ENCODE measurements around the gene ARHGAP6. TPM values are rescaled to one million over a fixed set of nuclear protein-coding genes. Genes with fewer than 3 reads are reported as not detected.

ARHGAP6 gene
- total RNA-seq, 1 experiment from 2014 or later = 0.50 TPM

DNA sequence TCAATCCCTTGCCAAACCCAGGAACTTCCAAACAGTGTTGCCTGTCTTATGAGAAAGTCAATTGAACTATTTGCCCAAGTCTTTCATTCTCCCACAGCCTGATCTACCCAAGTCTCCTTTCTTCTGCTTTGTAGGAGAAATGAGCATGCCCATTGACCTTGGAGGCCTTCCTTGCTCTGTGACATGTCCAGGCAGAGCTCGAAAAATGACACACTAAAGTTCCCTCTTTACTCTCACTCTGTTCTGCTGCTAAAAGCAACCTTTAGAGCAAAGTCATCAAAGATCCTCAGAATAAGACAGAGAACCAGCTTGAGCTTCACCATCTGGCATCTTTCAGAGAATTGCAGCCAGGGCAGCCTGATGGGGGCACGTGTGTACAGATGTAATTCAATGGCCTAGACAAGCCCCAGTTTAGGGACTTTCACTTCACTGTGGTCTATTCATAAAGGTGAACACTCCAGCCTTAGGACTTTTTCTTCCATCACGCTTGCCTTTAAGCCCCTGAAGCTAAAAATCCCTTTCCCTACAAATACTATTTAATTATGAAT lies 236.1 kb downstream of the ARHGAP6 start:
- DNase-seq = no peak
- BruUV-seq (replicated peaks) = no TSS peak
- Histone ChIP-seq H3K36me3 (ENCODE audit: control insufficient read depth, insufficient read depth, low read length) (no peaks in the 10 kb centered on the region), H3K4me1 (no peaks in the 10 kb centered on the region), H3K9me3 (no peaks in the 10 kb centered on the region), H3K27me3 (replicated peaks; ENCODE audit: control insufficient read depth, insufficient read depth, low read length) (no peaks in the 10 kb centered on the region), H3K4me3 (ENCODE audit: low read depth, low read length) (no peak overlapping the region)
- intact Hi-C loops (cut with micrococcal nuclease; ENCODE audit: unreplicated experiment) = no loop called here
- no peak overlapping the region for H3K4me3 Mint-ChIP-seq (ENCODE audit: unreplicated experiment)
- no peaks in the 10 kb centered on the region for H3K36me3 Mint-ChIP-seq (ENCODE audit: insufficient read depth, unreplicated experiment)
- TF ChIP-seq, protein P1, sequence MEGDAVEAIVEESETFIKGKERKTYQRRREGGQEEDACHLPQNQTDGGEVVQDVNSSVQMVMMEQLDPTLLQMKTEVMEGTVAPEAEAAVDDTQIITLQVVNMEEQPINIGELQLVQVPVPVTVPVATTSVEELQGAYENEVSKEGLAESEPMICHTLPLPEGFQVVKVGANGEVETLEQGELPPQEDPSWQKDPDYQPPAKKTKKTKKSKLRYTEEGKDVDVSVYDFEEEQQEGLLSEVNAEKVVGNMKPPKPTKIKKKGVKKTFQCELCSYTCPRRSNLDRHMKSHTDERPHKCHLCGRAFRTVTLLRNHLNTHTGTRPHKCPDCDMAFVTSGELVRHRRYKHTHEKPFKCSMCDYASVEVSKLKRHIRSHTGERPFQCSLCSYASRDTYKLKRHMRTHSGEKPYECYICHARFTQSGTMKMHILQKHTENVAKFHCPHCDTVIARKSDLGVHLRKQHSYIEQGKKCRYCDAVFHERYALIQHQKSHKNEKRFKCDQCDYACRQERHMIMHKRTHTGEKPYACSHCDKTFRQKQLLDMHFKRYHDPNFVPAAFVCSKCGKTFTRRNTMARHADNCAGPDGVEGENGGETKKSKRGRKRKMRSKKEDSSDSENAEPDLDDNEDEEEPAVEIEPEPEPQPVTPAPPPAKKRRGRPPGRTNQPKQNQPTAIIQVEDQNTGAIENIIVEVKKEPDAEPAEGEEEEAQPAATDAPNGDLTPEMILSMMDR (IDR thresholded peaks at IDR 0.05; ENCODE audit: insufficient read depth in 1 of 2, low read depth in 1 of 2, low read length in 1 of 2, severe bottlenecking in 1 of 2, unreplicated experiment in 1 of 2) = no peak
- no peaks in the 10 kb centered on the region for H3K4me1 Mint-ChIP-seq (ENCODE audit: low read depth, unreplicated experiment)
- H3K27me3 Mint-ChIP-seq (ENCODE audit: insufficient read depth, unreplicated experiment) = no peaks in the 10 kb centered on the region
- POLR2A ChIA-PET = no interaction called here
- no peaks in the 10 kb centered on the region for H3K9me3 Mint-ChIP-seq (ENCODE audit: unreplicated experiment)
- H3K27ac Mint-ChIP-seq (ENCODE audit: unreplicated experiment) = no peak overlapping the region
- CTCF ChIA-PET = no interaction called here

DNA sequence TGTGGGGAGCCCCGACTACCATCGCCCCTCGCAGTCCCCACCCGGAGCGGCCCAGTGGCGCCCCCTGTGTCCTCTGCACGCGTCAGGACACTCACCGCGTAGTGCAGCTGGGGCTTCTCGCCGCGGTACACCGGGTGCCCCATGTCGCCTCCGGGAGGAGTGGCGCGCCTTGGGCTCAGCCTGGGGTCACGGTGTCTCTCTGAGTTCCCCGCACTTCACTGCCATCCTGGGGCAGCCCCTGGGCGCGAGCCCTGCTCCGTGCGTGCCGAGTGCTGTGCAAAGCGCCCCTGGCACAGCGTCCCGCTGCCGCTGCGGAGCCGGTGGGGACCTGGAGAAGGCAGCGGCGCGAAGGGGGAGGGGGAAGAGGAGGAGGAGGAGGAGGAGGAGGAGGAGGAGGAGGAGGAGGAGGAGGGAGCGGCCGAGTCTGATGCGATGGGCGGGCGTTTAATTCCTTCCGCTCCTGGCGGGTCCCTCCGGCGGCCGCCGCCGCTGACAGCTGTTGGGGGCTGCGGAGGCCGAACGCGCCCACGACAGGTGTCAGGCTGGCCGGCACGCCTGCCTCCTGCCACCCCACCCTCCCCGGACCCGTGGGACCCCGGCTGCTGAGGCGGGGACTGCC lies 238.2 kb downstream of the ARHGAP6 start:
- Histone ChIP-seq H3K4me1 (no peaks in the 10 kb centered on the region), H3K36me3 (ENCODE audit: control insufficient read depth, insufficient read depth, low read length) (no peaks in the 10 kb centered on the region), H3K9me3 (no peaks in the 10 kb centered on the region), H3K27me3 (replicated peaks; ENCODE audit: control insufficient read depth, insufficient read depth, low read length) (no peaks in the 10 kb centered on the region), H3K4me3 (ENCODE audit: low read depth, low read length) (no peak overlapping the region)
- Mint-ChIP-seq H3K4me1 (ENCODE audit: low read depth, unreplicated experiment) (no peaks in the 10 kb centered on the region), H3K27ac (ENCODE audit: unreplicated experiment) (no peak overlapping the region), H3K9me3 (ENCODE audit: unreplicated experiment) (peaks cover 5% of the 10 kb centered on the region), H3K36me3 (ENCODE audit: insufficient read depth, unreplicated experiment) (no peaks in the 10 kb centered on the region), H3K4me3 (ENCODE audit: unreplicated experiment) (no peak overlapping the region), H3K27me3 (ENCODE audit: insufficient read depth, unreplicated experiment) (no peaks in the 10 kb centered on the region)
- no peak for DNase-seq
- TF ChIP-seq, protein P1 (IDR thresholded peaks at IDR 0.05; ENCODE audit: insufficient read depth in 1 of 2, low read depth in 1 of 2, low read length in 1 of 2, severe bottlenecking in 1 of 2, unreplicated experiment in 1 of 2) = no peak
- intact Hi-C loops (cut with micrococcal nuclease; ENCODE audit: unreplicated experiment) = no loop called here
- ChIA-PET CTCF (no interaction called here), POLR2A (no interaction called here)
- no TSS peak for BruUV-seq (replicated peaks)

DNA sequence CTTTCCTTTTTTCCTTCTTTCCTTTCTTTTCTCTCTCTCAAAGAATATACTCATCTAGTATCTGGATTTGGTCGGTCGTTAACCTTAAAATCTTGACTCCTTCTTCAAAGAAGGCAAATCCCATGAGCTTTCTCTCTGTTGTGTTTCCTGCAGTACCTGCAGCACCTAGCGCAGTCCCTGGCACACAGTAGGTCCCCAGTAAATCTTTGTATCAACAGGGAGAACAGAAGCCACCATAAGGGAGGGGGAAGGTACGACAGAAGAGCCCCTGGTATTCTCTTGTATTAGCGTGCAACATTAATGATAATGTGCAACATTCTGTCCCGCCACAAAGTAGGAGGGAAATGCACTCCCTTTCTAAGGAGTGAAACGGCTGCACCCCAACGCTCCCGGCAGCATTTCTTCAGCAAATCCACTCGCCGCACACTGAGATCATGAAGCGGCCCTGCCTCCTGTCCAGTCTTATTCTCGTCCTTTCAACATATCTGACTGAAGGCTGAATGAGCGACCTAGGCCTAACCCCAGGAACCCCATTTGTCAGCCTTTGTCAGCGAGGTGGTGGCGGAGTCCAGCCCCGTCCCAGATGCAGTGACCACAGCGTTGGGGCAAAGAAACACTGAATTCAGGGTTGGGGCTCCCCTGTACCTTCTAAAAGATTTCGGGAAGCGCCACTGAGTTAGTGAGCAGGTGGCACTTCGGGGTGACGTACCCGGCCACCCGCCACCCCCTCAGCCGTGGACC lies 238.8 kb downstream of the ARHGAP6 start:
- H3K4me1 Mint-ChIP-seq (ENCODE audit: low read depth, unreplicated experiment) = no peaks in the 10 kb centered on the region
- no peaks in the 10 kb centered on the region for H3K9me3 ChIP-seq
- no peak for DNase-seq
- H3K9me3 Mint-ChIP-seq (ENCODE audit: unreplicated experiment) = peaks cover 8% of the 10 kb centered on the region
- no peaks in the 10 kb centered on the region for H3K36me3 Mint-ChIP-seq (ENCODE audit: insufficient read depth, unreplicated experiment)
- TF ChIP-seq, protein P1 (IDR thresholded peaks at IDR 0.05; ENCODE audit: insufficient read depth in 1 of 2, low read depth in 1 of 2, low read length in 1 of 2, severe bottlenecking in 1 of 2, unreplicated experiment in 1 of 2) = no peak
- no peaks in the 10 kb centered on the region for H3K36me3 ChIP-seq (ENCODE audit: control insufficient read depth, insufficient read depth, low read length)
- H3K4me3 ChIP-seq (ENCODE audit: low read depth, low read length) = no peak overlapping the region
- no peaks in the 10 kb centered on the region for H3K27me3 Mint-ChIP-seq (ENCODE audit: insufficient read depth, unreplicated experiment)
- CTCF ChIA-PET = no interaction called here
- no TSS peak for BruUV-seq (replicated peaks)
- POLR2A ChIA-PET = no interaction called here
- H3K4me1 ChIP-seq = no peaks in the 10 kb centered on the region
- no peak overlapping the region for H3K27ac Mint-ChIP-seq (ENCODE audit: unreplicated experiment)
- intact Hi-C loops (cut with micrococcal nuclease; ENCODE audit: unreplicated experiment) = no loop called here
- H3K27me3 ChIP-seq (replicated peaks; ENCODE audit: control insufficient read depth, insufficient read depth, low read length) = no peaks in the 10 kb centered on the region
- H3K4me3 Mint-ChIP-seq (ENCODE audit: unreplicated experiment) = no peak overlapping the region
